GM19239 (cell line): ENCODE results near the gene MCCC1.
"Not testable (repeated sequence)": the region's sequence is repeated elsewhere in the genome, so short reads cannot be mapped to it uniquely, and the experiment has no call there.

ENCODE experiments used
- DNase-seq: peaks from one replicate; pipeline ENCODE4 v3.0.0; 2011; ENCODE audit warnings: low spot score; ENCODE audit not compliant: insufficient read length
- FAIRE-seq: peaks from 2 replicates; lab custom pipeline; 2011; peaks lifted over from hg19 to GRCh38; lab: Jason Lieb, UNC

Gene MCCC1

DNA sequence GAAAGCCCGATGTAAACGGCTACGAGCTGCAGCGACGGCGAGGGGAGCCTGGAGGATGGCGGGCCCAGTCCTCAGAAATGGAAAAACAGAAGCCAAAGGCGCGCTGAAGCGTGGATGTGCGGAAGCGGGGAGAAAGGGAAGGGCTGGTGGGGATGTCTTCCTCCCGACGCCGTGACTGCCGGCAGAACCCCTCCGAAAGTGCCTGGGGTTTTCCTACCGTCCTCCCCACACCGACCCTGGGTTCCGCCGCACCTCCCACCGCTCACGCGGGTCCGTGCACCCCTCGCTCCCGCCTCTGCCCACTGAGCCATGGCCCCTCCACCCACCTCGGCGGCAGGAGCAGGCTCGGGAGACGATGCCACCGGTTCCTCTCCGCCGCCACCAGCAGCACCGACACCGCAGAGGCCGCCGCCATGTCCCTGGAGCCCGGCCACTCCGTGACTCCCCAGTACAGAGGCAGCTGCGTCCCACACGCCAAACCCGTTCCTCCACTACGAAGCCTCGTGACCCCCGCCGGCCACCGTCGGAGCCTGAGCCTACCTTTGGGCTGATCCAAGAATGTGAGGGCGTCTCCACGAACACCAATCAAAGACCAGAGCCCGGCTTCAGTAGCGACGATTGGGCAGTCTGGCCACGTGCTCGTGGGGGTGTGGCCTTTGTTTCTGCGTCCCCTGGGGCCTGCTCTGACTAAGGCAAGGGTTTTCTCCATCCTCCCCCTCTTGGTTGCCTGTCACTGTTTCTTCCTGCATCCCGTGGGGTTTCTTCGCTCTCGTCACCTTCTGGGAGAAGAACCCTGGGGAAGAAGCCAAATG, at the start of gene MCCC1:
TSS of gene MCCC1 (minus strand) at position 471 of the 812 bp plus-strand sequence. CDS start at position 415, 56 bp downstream.
- FAIRE-seq (peak; percentile 98), DNase-seq (peak; percentile 96)

DNA sequence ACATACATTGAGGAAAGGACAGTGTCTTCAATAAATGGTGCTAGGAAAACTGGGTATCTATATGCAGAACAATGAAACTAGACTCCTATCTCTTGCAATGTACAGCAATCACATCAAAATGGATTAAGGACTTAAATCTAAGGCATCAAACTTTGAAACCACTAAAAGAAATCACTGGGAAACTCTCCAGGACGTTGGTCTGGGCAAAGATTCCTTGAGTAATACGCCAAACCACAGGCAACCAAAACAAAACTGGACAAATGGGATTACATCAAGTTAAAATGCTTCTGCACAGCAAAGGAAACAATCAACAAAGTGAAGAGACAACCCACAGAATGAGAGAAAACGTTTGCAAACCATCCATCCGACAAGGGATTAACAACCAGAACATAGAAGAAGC, 48.8 kb upstream of the MCCC1 start:
- DNase-seq (no peak), FAIRE-seq (no peak)

DNA sequence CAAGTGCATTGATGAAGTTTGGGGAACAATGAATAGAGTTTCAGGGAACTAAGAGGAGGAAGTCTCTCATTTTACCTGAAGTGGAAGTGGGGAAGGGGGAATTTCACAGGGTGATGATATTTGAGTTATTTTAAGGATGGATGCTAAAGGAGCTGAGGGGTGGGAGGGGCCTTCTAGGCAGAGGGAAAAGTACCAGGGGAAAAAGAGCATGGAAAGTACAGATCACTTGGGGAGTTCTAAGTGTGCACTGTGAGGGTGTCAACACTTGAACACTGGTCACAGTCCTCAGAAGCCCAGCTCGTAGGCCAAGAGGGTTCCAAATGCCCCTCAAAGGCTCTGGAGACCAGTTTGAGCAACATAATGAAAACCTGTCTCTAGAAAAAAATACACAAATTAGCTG, 45.1 kb upstream of the MCCC1 start:
- FAIRE-seq, result no peak
- DNase-seq, result no peak

DNA sequence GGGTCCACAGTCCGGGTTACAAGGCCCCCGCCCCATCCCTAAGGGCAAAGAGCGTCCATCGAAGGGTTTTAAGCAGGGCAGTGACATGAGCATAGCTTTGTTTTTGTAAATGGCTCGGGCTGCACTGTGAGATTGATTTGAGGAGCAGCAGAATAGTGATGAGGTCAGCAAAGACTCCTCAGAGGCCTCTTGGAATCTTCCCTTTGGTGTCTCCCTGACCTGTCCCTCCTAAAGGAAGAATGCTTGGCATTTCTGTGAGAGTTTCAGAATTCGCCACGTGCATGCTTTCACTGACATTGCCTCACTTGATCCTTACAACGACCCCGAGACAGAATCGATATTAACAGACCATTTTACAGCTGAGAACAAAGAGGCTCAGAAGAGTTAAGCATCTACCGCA, 42.9 kb upstream of the MCCC1 start:
- DNase-seq (no peak), FAIRE-seq (no peak)

DNA sequence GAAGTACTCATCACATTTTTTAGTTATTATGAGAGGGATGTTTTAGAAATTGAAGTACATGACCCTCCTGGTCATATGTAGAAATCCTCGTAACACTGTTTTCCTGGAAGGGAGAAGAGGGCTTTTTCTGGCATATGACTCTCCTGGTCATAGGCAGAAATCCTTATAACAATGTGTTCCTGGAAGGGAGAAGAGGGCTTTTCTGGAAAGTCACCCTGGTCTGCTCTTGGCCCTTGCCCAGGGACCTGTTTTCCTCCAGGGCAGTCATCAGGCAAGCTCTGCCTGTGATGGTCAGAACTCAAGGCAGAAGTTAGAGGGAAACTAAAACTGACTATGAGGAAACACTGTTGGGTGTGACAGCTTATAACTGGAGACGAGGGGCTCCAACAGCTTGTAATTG, 35.5 kb upstream of the MCCC1 start:
- FAIRE-seq (no peak), DNase-seq (no peak)

DNA sequence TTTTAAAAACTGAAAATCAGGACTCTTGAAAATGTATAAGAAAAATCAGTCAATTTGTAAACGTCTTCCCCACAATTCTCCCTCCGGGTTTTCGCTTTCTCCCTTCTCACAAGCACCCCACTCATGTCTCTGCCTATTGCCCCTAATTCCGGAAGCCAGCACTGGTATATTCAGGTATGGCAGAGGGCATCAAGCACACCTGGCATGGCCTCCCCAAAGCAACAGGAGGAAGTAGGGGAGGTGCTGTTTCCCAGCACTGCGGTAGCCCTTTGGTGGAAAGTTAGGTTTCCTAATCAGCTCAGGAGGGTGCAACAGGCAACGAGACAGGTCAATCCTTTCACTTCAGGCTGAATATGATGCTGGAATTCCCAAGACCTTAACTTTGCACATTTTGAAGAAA, 33.1 kb upstream of the MCCC1 start:
- DNase-seq, result no peak
- no peak for FAIRE-seq

DNA sequence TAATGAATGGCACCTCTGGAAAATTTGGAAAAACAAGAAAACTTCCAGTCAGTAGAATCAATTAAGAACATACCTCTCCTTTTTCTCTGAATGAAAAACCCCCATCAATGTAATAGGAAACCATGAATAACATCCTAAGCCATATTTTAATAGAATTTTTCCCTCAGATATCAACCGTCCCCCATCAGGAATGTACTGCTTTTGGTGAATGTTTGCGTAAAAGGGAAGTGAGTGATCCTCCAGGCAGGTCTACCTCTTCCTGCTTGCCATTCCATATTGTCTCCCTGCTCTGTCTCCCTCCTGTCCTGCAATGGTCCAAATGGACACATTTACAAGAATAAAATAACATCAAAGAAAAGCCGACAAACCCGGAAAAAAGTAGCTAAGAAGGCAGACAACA, 32.4 kb upstream of the MCCC1 start:
- FAIRE-seq (no peak), DNase-seq (no peak)

DNA sequence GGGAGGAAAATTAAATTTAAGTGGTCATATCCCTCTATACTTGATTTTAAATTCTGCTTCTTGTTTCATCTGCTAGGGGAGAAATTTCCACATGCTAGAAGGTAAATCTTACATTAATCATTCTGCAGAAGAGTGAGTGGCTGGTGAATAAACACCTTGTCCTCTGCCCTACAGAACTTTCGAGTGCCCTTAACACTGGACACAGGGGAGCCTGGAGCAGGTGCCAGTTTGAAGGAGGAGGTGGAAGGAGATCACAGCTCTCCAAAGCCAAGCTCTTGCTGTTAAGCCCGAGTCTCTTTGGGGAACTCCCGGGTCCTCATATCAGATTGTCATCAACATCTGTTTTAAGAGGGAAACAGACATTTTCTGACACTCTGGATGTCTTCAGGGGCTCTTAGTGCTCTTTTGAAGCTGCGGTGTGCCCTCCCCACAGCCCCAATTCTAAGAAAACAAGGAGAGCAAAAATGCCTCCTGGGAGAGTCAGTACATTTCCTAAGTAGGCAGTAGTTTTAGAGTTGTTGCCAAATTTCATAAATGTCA, 32.0 kb upstream of the MCCC1 start:
- FAIRE-seq, result no peak
- no peak for DNase-seq

DNA sequence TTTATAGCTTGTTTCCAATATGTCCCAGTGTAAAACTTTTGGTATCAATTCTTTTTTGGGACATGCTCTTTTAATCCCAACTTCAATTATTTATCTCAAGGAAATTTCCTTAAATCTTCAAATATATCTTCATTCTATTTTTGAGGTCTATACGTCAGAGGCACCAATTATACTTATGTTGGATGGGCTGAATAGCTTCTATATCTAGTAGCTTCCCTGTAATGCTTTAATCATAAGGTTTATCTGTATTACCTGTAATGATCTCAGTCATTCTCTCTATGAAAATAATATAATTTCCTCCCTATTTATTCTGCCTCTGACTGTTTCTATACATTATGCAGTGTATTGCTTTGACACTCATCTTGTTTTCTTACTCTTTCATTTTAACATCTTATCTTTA, 29.9 kb upstream of the MCCC1 start:
- FAIRE-seq, result no peak

DNA sequence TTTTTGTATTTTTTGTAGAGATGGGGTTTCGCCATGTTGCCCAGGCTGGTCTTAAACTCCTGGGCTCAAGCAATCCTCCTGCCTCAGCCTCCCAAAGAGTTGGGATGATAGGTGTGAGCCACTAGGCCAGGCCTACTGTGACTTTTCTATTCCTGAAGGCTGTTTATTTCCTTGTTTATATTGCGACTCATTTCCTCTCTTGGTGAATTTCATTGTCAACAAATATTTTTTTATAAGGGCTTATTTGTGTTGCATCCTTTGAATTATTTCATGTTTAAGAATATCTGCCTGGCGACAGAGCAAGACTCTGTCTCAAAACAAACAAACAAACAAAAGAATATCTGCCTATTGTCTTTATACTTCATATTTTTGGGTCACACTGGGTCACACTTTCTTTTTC, 29.4 kb upstream of the MCCC1 start:
- DNase-seq, result no peak
- no peak for FAIRE-seq

More for the DNA sequence above, 29.9 kb upstream of the MCCC1 start:
- DNase-seq, result no peak

DNA sequence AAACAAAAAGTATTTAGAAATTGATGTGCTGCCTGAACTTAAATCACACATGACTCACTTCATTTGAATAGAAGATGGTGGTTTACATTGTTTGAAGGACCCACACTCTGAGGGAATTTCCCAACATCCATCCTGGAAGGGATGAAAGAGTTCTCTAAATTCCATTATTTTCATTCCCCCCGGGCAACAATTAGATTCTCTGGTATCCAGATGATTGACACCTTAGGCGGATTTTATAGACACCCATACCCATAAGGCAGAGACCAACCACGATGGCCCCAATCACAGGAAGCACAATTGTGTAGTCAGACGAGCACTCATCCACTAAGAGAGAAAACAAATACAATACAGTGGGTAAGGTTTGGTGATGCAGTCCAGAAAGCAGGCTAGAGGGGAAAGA, 24.6 kb upstream of the MCCC1 start:
- DNase-seq, result no peak
- no peak for FAIRE-seq

DNA sequence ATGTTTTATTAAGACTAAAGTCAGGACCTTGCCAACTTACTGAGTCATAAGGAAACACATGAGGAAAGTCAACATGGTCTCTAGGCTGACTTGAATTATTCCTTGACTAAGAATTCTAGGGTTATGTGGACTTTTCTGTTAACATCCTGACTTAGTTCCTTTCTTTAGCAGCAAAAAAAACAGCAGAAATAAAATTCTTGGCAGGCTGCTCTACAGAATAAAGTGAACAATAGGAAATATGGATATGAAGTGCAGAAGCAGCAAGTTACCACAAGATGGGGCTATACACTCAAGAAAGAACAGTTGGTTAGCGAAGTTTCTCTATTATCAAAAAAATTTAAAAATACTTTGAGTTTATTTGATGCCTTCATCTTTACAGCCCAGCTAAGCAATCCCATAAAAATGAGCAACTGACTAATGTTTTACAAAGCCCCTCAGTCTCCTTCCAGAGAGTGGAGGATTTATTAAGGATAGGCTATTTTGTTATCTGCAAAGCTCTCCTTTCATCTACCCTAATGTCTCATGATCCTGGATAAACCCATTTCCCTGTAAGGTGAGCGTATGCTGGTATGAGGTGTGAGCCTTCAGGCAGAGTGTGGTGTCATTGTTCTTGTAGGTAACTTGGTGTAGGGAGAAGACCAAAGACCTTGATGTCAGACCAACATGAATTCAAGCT, 23.1 kb upstream of the MCCC1 start:
- DNase-seq (peak; percentile 30), FAIRE-seq (peak; percentile 91)

DNA sequence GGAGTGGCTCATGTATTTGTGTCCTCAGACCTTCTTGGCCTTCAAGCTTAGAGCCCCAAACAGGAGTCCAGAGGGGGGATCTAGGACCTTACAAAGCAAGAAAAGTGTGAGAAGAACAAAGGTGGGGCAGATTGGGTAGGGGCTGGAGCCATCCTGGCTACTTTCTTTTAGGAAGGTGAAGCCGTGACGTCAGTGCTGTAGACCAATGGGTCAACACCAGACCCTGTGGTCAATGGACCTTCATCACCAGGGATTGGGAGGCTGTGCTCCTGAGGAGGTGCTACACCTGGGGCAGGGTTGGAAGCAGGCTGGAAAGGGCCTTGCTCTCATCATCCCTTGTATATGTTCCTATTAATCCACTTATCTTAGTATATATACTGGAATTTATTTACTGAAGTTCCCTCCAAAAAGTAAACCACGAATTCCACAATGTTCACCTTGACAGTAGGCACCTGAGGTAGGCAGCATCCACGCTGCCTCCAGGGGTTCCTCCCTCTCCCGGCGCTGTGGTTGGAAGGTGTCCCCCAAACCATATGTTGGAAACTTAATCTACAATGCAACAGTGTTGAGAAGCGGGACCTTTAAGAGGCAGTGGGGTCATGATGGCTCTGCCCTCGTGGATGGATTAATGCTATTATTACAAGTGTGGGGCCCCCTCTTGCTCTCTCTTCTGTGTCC, 21.4 kb upstream of the MCCC1 start:
- FAIRE-seq, result no peak
- DNase-seq, result no peak

DNA sequence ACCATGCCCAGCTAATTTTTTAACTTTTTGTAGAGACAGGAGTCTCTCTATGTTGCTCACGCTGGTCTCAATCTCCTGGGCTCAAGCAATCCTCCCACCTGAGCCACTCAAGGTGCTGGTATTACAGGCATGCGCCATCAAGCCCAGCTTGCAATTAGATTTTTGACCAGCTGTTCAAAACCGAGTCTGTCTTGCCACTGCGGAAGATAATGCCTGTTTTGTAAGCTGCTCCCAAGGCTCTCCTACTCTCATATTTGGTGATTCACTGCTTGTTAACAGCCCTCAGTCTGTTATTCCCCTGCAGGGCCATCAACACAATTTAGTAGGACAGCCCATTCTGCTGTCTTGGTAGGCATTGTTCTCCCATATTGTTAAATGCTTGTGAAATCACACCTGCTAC, 17.8 kb upstream of the MCCC1 start:
- FAIRE-seq (no peak), DNase-seq (no peak)

DNA sequence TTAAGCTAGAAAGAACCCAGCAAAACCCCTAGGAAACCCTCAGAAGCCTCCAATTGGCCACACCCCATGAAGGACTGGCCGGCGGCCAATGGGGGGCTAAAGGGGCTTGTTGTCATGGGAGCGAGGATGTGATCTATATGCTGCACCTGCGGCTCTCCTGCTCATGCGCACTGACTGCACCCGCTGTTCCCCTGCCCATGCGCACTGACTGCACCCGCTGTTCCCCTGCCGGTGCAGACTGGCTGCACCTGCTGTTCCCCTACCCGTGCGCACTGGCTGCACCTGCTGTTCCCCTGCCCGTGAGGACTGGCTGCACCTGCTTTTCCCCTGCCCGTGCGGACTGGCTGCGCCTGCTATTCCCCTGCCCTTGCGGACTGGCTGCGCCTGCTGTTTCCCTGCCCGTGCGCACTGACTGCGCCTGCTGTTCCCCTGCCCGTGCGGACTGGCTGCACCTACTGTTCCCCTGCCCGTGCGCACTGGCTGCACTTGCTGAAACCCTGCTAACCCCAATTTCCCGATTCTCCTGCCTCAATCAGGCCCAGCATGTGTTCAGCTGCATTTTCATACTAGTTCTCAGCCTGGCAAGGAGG, 16.8 kb upstream of the MCCC1 start:
- peak; percentile 49 for FAIRE-seq
- DNase-seq, result peak; percentile 52

DNA sequence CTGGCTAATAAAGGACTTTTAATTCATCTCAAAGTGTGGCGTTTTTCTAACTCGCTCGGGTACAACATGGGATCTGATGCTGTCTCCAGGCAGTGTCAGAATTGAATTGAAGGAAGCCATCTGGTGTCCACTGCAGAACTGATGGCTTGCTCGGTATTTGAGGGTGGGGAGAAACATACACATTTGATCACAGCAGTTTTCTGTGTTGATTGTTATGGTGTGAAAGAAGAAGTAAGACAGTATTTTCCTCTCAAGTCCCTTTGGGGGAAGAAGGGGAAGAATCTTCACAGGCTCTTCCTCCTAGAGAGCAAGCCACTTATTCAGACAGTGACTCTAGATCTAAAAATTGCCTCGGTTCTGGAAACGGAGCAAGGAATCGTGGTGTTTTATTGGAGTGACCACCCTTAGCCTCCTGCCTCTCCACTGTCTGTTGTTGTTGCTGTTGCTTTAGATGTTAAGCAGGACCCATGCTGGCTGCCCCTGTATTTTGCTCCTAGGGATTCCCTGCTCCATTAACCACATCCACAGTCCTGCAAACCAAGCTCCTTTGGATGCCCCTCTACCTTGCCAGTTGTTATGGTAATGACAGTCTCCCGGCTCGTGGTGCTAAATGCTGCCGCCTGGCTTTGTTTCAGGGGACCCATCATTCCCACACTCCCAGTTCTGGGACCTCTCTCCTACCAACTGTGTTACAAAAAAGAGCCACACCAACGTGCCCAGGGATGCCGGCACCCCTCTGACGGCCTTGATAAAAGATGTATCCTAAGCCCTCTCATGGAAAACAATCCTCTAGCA, 15.3 kb upstream of the MCCC1 start:
- DNase-seq, result no peak
- FAIRE-seq, result no peak

DNA sequence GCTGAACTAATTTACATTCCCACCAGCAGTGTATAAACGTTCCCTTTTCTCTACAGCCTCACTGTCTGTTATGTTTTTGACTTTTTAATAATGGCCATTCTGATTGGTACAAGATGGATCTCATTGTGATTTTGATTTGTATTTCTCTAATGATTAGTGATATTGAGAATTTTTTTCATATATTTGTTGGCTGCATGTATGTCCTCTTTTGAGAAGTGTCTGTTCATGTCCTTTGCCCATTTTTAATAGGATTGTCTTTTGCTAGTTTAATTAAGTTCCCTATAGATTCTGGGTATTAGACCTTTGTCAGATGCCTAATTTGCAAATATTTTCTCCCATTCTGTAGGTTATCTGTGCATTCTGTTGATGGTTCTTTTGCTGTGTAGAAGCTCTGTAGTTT, 10.6 kb upstream of the MCCC1 start:
- FAIRE-seq, result not testable (repeated sequence)

DNA sequence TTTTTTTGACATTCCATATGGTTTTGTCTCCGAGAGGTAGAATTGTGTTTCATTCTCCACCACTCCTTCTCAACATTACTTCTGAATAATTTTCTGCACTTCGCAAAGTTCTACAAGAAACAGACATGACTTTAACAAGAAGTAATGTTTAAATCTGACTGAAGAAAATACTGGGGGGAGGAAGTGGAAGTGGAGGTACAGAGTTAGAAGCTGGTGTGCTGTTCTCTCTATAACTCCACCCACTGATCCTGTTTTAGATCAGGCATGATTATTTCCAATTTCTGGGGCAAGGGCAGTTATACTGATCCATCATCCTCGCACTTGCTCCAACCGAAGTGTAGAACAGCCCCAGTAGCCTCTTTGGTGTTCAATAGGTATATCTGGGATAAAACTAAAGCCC, 9.2 kb upstream of the MCCC1 start:
- DNase-seq, result no peak
- FAIRE-seq, result no peak

More for the DNA sequence above, 10.6 kb upstream of the MCCC1 start:
- DNase-seq, result not testable (repeated sequence)

DNA sequence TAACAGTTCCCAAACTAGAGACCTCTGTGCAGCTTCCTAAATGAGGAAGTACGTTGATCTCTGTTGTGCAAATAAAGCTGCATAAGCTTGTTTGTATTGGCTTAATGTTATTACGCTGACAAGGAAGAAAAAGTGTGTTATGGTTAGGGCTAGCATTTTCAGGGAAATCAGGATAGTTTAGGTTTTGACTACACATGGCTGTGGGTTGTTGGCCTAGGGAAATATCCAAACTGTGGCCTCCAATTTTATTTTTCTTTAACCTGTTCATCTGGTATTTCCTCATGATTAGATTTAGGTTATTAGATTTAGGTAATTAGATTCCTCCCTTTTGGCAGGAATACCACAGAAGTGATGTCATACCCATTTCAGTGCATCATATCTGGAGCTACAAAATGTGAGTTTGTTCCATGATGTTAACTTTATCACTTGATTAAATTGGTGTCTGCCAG, 8.7 kb upstream of the MCCC1 start:
- DNase-seq (no peak), FAIRE-seq (no peak)

DNA sequence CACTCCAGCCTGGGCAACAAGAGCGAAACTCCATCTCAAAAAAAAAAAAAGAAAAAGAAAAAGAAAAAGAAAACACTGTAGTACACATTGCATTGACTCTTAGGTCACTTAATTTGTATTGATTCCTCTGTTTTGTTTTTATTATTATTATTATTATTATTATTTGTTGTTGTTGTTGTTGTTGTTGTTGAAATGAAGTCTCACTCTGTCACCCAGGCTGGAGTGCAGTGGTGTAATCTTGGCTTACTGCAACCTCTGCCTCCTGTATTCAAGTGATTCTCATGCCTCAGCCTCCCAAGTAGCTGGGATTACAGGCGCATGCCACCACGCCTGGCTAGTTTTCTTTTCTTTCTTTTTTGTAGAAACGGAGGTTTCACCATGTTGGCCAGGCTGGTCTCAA, 8.1 kb upstream of the MCCC1 start:
- FAIRE-seq, DNase-seq: not testable (repeated sequence)
